Measurements from ENCODE around the gene POLK.

DNA sequence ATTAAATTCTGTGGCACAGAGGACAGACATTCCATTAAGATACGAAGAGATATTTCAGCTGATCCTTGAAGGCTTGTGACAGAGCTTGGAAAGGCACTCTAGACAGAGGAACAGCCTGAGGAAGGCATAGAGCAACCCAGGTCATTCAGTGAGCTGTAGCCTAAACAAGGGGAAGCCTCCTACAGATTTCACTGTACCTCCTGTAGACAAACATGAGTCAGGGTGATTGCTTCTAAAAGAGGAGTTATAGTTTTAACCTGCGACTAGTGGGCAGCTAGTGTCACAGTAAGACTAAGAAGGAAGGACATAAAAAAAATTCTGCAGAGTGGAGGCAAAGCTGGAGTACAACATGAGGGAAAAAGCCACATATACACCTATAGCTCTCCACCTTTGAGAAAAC, 56.0 kb downstream of the POLK start:
- TF ChIP-seq, protein P1, sequence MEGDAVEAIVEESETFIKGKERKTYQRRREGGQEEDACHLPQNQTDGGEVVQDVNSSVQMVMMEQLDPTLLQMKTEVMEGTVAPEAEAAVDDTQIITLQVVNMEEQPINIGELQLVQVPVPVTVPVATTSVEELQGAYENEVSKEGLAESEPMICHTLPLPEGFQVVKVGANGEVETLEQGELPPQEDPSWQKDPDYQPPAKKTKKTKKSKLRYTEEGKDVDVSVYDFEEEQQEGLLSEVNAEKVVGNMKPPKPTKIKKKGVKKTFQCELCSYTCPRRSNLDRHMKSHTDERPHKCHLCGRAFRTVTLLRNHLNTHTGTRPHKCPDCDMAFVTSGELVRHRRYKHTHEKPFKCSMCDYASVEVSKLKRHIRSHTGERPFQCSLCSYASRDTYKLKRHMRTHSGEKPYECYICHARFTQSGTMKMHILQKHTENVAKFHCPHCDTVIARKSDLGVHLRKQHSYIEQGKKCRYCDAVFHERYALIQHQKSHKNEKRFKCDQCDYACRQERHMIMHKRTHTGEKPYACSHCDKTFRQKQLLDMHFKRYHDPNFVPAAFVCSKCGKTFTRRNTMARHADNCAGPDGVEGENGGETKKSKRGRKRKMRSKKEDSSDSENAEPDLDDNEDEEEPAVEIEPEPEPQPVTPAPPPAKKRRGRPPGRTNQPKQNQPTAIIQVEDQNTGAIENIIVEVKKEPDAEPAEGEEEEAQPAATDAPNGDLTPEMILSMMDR (IDR thresholded peaks at IDR 0.05), result no peak
- TF ChIP-seq POLR2AphosphoS5 (IDR thresholded peaks at IDR 0.05), result no peak
- TF ChIP-seq POLR2A (IDR thresholded peaks at IDR 0.05), result no peak

Measured in breast epithelium (tissue), 3 donors.